Smooth muscle cell (in vitro differentiated cells): ENCODE data around the gene SPATA33. TPM values are rescaled to one million over a fixed set of nuclear protein-coding genes. Genes with fewer than 3 reads are reported as not detected.

Experiments
- DNase-seq: peaks from one replicate; lab custom pipeline; 2025; ENCODE audit not compliant: unreplicated experiment; lab: John Stamatoyannopoulos, UW
- H2AFZ ChIP-seq: fragments of 200-600 bp; sonication (generic); 2 replicates; pipeline ENCODE4 v1.6.0; 2016; ENCODE audit warnings: antibody characterized with exemption, low read depth, mild to moderate bottlenecking
- H3F3A ChIP-seq: fragments of 200-600 bp; sonication (generic); 2 replicates; pipeline ENCODE4 v1.6.0; 2017; ENCODE audit warnings: antibody characterized with exemption, low read depth
- H3K27ac ChIP-seq: fragments of 200-600 bp; sonication (generic); 2 replicates; pipeline ENCODE4 v1.5.1; 2016; ENCODE audit warnings: low read depth, mild to moderate bottlenecking
- H3K27me3 ChIP-seq: fragments of 200-600 bp; sonication (generic); 2 replicates; pipeline ENCODE4 v1.6.1; 2016; ENCODE audit warnings: low read depth, mild to moderate bottlenecking
- H3K36me3 ChIP-seq: fragments of 200-600 bp; sonication (generic); 2 replicates; pipeline ENCODE4 v1.5.1; 2016; ENCODE audit warnings: low read depth
- H3K4me1 ChIP-seq: fragments of 200-600 bp; sonication (generic); 2 replicates; pipeline ENCODE4 v1.5.1; 2016; ENCODE audit warnings: low read depth
- H3K4me2 ChIP-seq: fragments of 200-600 bp; sonication (generic); 2 replicates; pipeline ENCODE4 v1.6.0; 2016; ENCODE audit warnings: mild to moderate bottlenecking
- H3K4me3 ChIP-seq: fragments of 200-600 bp; sonication (generic); 2 replicates; pipeline ENCODE4 v1.5.1; 2016; ENCODE audit warnings: mild to moderate bottlenecking
- H3K79me2 ChIP-seq: fragments of 200-600 bp; sonication (generic); 2 replicates; pipeline ENCODE4 v1.6.0; 2016; ENCODE audit warnings: low read depth, mild to moderate bottlenecking
- H3K9ac ChIP-seq: fragments of 200-600 bp; sonication (generic); 2 replicates; pipeline ENCODE4 v1.6.0; 2016; ENCODE audit warnings: low read depth
- H3K9me3 ChIP-seq: fragments of 200-600 bp; sonication (generic); replicated peaks from 2 replicates; pipeline ENCODE4 v1.5.1; 2016; ENCODE audit warnings: low read depth
- H4K20me1 ChIP-seq: fragments of 200-600 bp; sonication (generic); 2 replicates; pipeline ENCODE4 v1.6.0; 2016; ENCODE audit warnings: low read depth
- CTCF ChIP-seq: fragments of 200-600 bp; sonication (generic); IDR thresholded peaks from 2 replicates; pipeline ENCODE4 v1.5.1; 2017; ENCODE audit warnings: borderline replicate concordance, mild to moderate bottlenecking, antibody characterized with exemption; ENCODE audit not compliant: insufficient read depth, poor library complexity, severe bottlenecking
- WGBS: methylation state at CpG from one replicate; pipeline ENCODE4 v1.1.7; 2016; ENCODE audit warnings: low lambda C conversion rate; 5-methylcytosine and 5-hydroxymethylcytosine counted together
- polyA plus RNA-seq: library from polyadenylated mRNA; unstranded; fragments of >200 nt; fragmentation: Nextera tagmentation; extraction: Ambion mirVana; gene quantifications from 2 replicates; pipeline ENCODE4 v1.2.1, GENCODE V29; 2016
- total RNA-seq: library from RNA; depleted of rRNA; stranded (reverse); fragments of >200 nt; gene quantifications from 2 replicates; pipeline ENCODE4 v1.2.3, GENCODE V29; 2014

The SPATA33 gene
- total and polyA plus RNA-seq, 2 experiments from 2014 or later, result 4.0 to 8.1 TPM

GRCh38 chr16:89636663-89637062, 21.0 kb upstream of the SPATA33 start:
- no peak overlapping the region for H3K4me3 ChIP-seq
- DNase-seq, result no peak
- no peak overlapping the region for H3K9ac ChIP-seq
- H4K20me1 ChIP-seq, result no peaks in the 10 kb centered on the region
- no peak overlapping the region for H3K4me2 ChIP-seq
- WGBS, result 92% methylated on average over 11 of the region's 12 CpGs
- TF ChIP-seq CTCF, result no peak
- H3K79me2 ChIP-seq, result no peaks in the 10 kb centered on the region
- peaks cover 5% of the 10 kb centered on the region for H3K27me3 ChIP-seq
- no peaks in the 10 kb centered on the region for H3F3A ChIP-seq
- H3K27ac ChIP-seq, result no peak overlapping the region
- H3K36me3 ChIP-seq, result no peaks in the 10 kb centered on the region
- no peaks in the 10 kb centered on the region for H3K9me3 ChIP-seq
- H2AFZ ChIP-seq, result no peak overlapping the region
- H3K4me1 ChIP-seq, result no peaks in the 10 kb centered on the region

GRCh38 chr16:89637379-89637778, 20.3 kb upstream of the SPATA33 start:
- Histone ChIP-seq H3K9me3 (no peaks in the 10 kb centered on the region), H3K4me1 (no peaks in the 10 kb centered on the region), H3K9ac (no peak overlapping the region), H3K4me3 (no peak overlapping the region), H4K20me1 (no peaks in the 10 kb centered on the region), H3K27me3 (peaks cover under 1% of the 10 kb centered on the region), H3K36me3 (no peaks in the 10 kb centered on the region), H3K4me2 (no peak overlapping the region), H2AFZ (no peak overlapping the region), H3F3A (no peaks in the 10 kb centered on the region), H3K27ac (no peak overlapping the region), H3K79me2 (no peaks in the 10 kb centered on the region)
- no peak for DNase-seq
- no peak for TF ChIP-seq CTCF
- 87% methylated on average over 10 of the region's 10 CpGs for WGBS

- Histone ChIP-seq H3K9ac (no peak overlapping the region), H3K9me3 (no peaks in the 10 kb centered on the region), H3F3A (no peaks in the 10 kb centered on the region), H3K27me3 (no peaks in the 10 kb centered on the region), H3K36me3 (no peaks in the 10 kb centered on the region), H3K27ac (no peak overlapping the region), H3K4me1 (no peaks in the 10 kb centered on the region), H2AFZ (no peak overlapping the region), H3K4me3 (no peak overlapping the region), H3K79me2 (no peaks in the 10 kb centered on the region), H4K20me1 (no peaks in the 10 kb centered on the region), H3K4me2 (no peak overlapping the region)
- no peak for DNase-seq
- TF ChIP-seq CTCF, result no peak
- WGBS, result 77% methylated on average over 5 of the region's 10 CpGs
Observed at GRCh38 chr16:89638455-89638854, 19.2 kb upstream of the SPATA33 start.

GRCh38 chr16:89639385-89639784, 18.3 kb upstream of the SPATA33 start:
- Histone ChIP-seq H3K4me1 (no peaks in the 10 kb centered on the region), H4K20me1 (no peaks in the 10 kb centered on the region), H3K27me3 (no peaks in the 10 kb centered on the region), H3K9ac (no peak overlapping the region), H3K79me2 (no peaks in the 10 kb centered on the region), H3K4me2 (no peak overlapping the region), H3K36me3 (no peaks in the 10 kb centered on the region), H3K27ac (no peak overlapping the region), H3K9me3 (no peaks in the 10 kb centered on the region), H3F3A (no peaks in the 10 kb centered on the region), H3K4me3 (no peak overlapping the region), H2AFZ (no peak overlapping the region)
- TF ChIP-seq CTCF, result no peak
- 93% methylated on average over 5 of the region's 6 CpGs for WGBS
- no peak for DNase-seq
